Astrocyte (in vitro differentiated cells and primary cell): ENCODE data around the gene ZDHHC16. TPM values are rescaled to one million over a fixed set of nuclear protein-coding genes. Genes with fewer than 3 reads are reported as not detected.

Source experiments
- DNase-seq: peaks from one replicate; pipeline ENCODE4 v3.0.0-alpha.2; 2010; ENCODE audit warnings: low read depth
- FAIRE-seq: peaks from 2 replicates; lab custom pipeline; 2011; peaks lifted over from hg19 to GRCh38; lab: Jason Lieb, UNC
- H2AFZ ChIP-seq: 2 replicates; pipeline ENCODE4 v1.6.0; 2012; ENCODE audit warnings: low read depth, low read length, inconsistent platforms
- H3K27ac ChIP-seq: 2 replicates; pipeline ENCODE4 v1.5.1; 2011; ENCODE audit warnings: low read depth, low read length, inconsistent platforms
- H3K27me3 ChIP-seq: 2 replicates; pipeline ENCODE4 v1.6.0; 2011; ENCODE audit warnings: low read length, inconsistent platforms; ENCODE audit not compliant: insufficient read depth
- H3K36me3 ChIP-seq: 2 replicates; pipeline ENCODE4 v1.5.1; 2011; ENCODE audit warnings: low read length, inconsistent platforms; ENCODE audit not compliant: insufficient read depth
- H3K4me1 ChIP-seq: 2 replicates; pipeline ENCODE4 v1.5.1; 2011; ENCODE audit warnings: low read length, inconsistent platforms; ENCODE audit not compliant: insufficient read depth
- H3K4me2 ChIP-seq: 2 replicates; pipeline ENCODE4 v1.6.0; 2012; ENCODE audit warnings: low read length, inconsistent platforms
- H3K4me3 ChIP-seq: 2 replicates; pipeline ENCODE4 v1.5.1; 2011; ENCODE audit warnings: low read depth, mild to moderate bottlenecking, low read length, inconsistent platforms; ENCODE audit not compliant: insufficient read depth
- H3K79me2 ChIP-seq: 2 replicates; pipeline ENCODE4 v1.6.0; 2012; ENCODE audit warnings: mild to moderate bottlenecking, low read length, inconsistent platforms; ENCODE audit not compliant: insufficient read depth
- H3K9ac ChIP-seq: 2 replicates; pipeline ENCODE4 v1.6.0; 2012; ENCODE audit warnings: mild to moderate bottlenecking, low read length, inconsistent platforms
- H3K9me3 ChIP-seq: 2 replicates; pipeline ENCODE4 v1.5.1; 2012; ENCODE audit warnings: low read depth, mild to moderate bottlenecking, low read length, inconsistent platforms; ENCODE audit not compliant: insufficient read depth
- H4K20me1 ChIP-seq: 2 replicates; pipeline ENCODE4 v1.6.0; 2012; ENCODE audit warnings: low read length, inconsistent platforms; ENCODE audit not compliant: insufficient read depth
- H3K27ac Mint-ChIP-seq: one replicate; pipeline ENCODE4 v1.8.0; 2021; ENCODE audit warnings: mild to moderate bottlenecking, mixed read lengths; ENCODE audit not compliant: unreplicated experiment
- H3K27me3 Mint-ChIP-seq: one replicate; pipeline ENCODE4 v1.8.0; 2021; ENCODE audit warnings: low read depth, mixed read lengths; ENCODE audit not compliant: unreplicated experiment
- H3K36me3 Mint-ChIP-seq: one replicate; pipeline ENCODE4 v1.8.0; 2021; ENCODE audit warnings: low read depth, mixed read lengths; ENCODE audit not compliant: unreplicated experiment
- H3K4me1 Mint-ChIP-seq: one replicate; pipeline ENCODE4 v1.8.0; 2021; ENCODE audit warnings: low read depth, mixed read lengths; ENCODE audit not compliant: unreplicated experiment
- H3K4me3 Mint-ChIP-seq: one replicate; pipeline ENCODE4 v1.8.0; 2021; ENCODE audit warnings: mild to moderate bottlenecking, moderate library complexity, mixed read lengths; ENCODE audit not compliant: unreplicated experiment
- H3K9me3 Mint-ChIP-seq: one replicate; pipeline ENCODE4 v1.8.0; 2021; ENCODE audit warnings: mild to moderate bottlenecking, mixed read lengths; ENCODE audit not compliant: unreplicated experiment
- CTCF ChIP-seq: IDR thresholded peaks from 2 replicates; pipeline ENCODE4 v1.5.1; 2011; ENCODE audit warnings: low read depth, mild to moderate bottlenecking, inconsistent platforms, low read length, moderate library complexity; ENCODE audit not compliant: insufficient read depth
- EZH2 ChIP-seq: IDR thresholded peaks from 2 replicates; pipeline ENCODE4 v1.6.1; 2012; ENCODE audit warnings: mild to moderate bottlenecking, low read length, inconsistent platforms; ENCODE audit not compliant: insufficient read depth
- total RNA-seq: library from RNA; stranded (reverse); gene quantifications from 2 replicates; pipeline ENCODE4 v1.2.1, GENCODE V29; 2021

ZDHHC16 gene
- total RNA-seq, 1 donor from 2014 or later: 53.5 TPM

- Mint-ChIP-seq H3K4me3 (peak overlapping the region; percentile 90), H3K4me1 (peaks cover 36% of the 10 kb centered on the region), H3K27ac (peak overlapping the region; percentile 66), H3K9me3 (no peaks in the 10 kb centered on the region), H3K27me3 (no peaks in the 10 kb centered on the region), H3K36me3 (peaks cover 2% of the 10 kb centered on the region)
- FAIRE-seq: no peak
- H3K36me3 ChIP-seq: peaks cover 4% of the 10 kb centered on the region
- no peaks in the 10 kb centered on the region for H3K27me3 ChIP-seq
- H3K79me2 ChIP-seq: peaks cover 87% of the 10 kb centered on the region
- peak overlapping the region; percentile 69 for H3K27ac ChIP-seq
- TF ChIP-seq EZH2: no peak
- TF ChIP-seq CTCF: no peak
- peak overlapping the region; percentile 97 for H3K4me3 ChIP-seq
- DNase-seq: peak; percentile 42
- peak overlapping the region; percentile 98 for H3K4me2 ChIP-seq
- peak overlapping the region; percentile 95 for H3K9ac ChIP-seq
- peaks cover 73% of the 10 kb centered on the region for H4K20me1 ChIP-seq
- peaks cover 24% of the 10 kb centered on the region for H3K4me1 ChIP-seq
- peak overlapping the region; percentile 80 for H2AFZ ChIP-seq
- H3K9me3 ChIP-seq: no peaks in the 10 kb centered on the region
These were observed 53.8 kb downstream of the ZDHHC16 start for GRCh38 chr10:97499561-97500296.

- Histone ChIP-seq H3K9ac (peak overlapping the region; percentile 95), H3K79me2 (peaks cover 87% of the 10 kb centered on the region), H4K20me1 (peaks cover 73% of the 10 kb centered on the region), H3K27ac (no peak overlapping the region), H3K4me3 (peak overlapping the region; percentile 97), H2AFZ (peak overlapping the region; percentile 80), H3K36me3 (peaks cover 4% of the 10 kb centered on the region), H3K4me1 (peaks cover 24% of the 10 kb centered on the region), H3K9me3 (no peaks in the 10 kb centered on the region), H3K27me3 (no peaks in the 10 kb centered on the region), H3K4me2 (peak overlapping the region; percentile 98)
- Mint-ChIP-seq H3K27ac (peak overlapping the region; percentile 66), H3K9me3 (no peaks in the 10 kb centered on the region), H3K36me3 (peaks cover 2% of the 10 kb centered on the region), H3K4me1 (peaks cover 31% of the 10 kb centered on the region), H3K4me3 (peak overlapping the region; percentile 90), H3K27me3 (no peaks in the 10 kb centered on the region)
- DNase-seq (no peak), FAIRE-seq (no peak)
- no peak for TF ChIP-seq EZH2
- TF ChIP-seq CTCF: no peak
These were observed 54.3 kb downstream of the ZDHHC16 start for GRCh38 chr10:97500297-97500575.

- Mint-ChIP-seq H3K4me1 (peaks cover 26% of the 10 kb centered on the region), H3K27me3 (no peaks in the 10 kb centered on the region), H3K9me3 (no peaks in the 10 kb centered on the region), H3K4me3 (no peak overlapping the region), H3K36me3 (peaks cover 2% of the 10 kb centered on the region), H3K27ac (no peak overlapping the region)
- Histone ChIP-seq H3K27ac (no peak overlapping the region), H3K36me3 (peaks cover 4% of the 10 kb centered on the region), H3K4me3 (no peak overlapping the region), H4K20me1 (peaks cover 78% of the 10 kb centered on the region), H3K27me3 (no peaks in the 10 kb centered on the region), H3K9ac (no peak overlapping the region), H3K4me1 (peaks cover 10% of the 10 kb centered on the region), H3K79me2 (peaks cover 85% of the 10 kb centered on the region), H3K9me3 (no peaks in the 10 kb centered on the region), H2AFZ (no peak overlapping the region), H3K4me2 (no peak overlapping the region)
- FAIRE-seq: no peak
- no peak for DNase-seq
- TF ChIP-seq CTCF: no peak
- no peak for TF ChIP-seq EZH2
These were observed 56.9 kb downstream of the ZDHHC16 start for GRCh38 chr10:97502916-97503315.
